Adrenal gland (tissue), 12 donors: ENCODE measurements around the gene TOMM22. TPM values are rescaled to one million over a fixed set of nuclear protein-coding genes. Genes with fewer than 3 reads are reported as not detected.

Experiments used
- DNase-seq, 7 donors: peaks; one replicate each; pipeline ENCODE4 v3.0.0-alpha.2; 2019 to 2020
- H3K27ac ChIP-seq, 5 donors: fragments of 200-600 bp; sonication (generic) in 4 of 5; 1 replicate in 3 of 5; 2 replicates in 2 of 5; pipeline versions ENCODE4 v1.5.1 to v1.8.0; 2016 to 2020; ENCODE audit warnings: mild to moderate bottlenecking in 1 of 5
- H3K27me3 ChIP-seq: fragments of 200-600 bp; 2 replicates; pipeline ENCODE4 v1.8.0; 2021
- H3K36me3 ChIP-seq, 2 donors: fragments of 200-600 bp; replicated peaks in 1 of 2; 1 replicate in 1 of 2; 2 replicates in 1 of 2; pipeline versions ENCODE4 v1.5.1 to v1.8.0; 2018 to 2022
- H3K4me1 ChIP-seq, 2 donors: fragments of 200-600 bp; replicated peaks in 1 of 2; 1 replicate in 1 of 2; 2 replicates in 1 of 2; pipeline versions ENCODE4 v1.5.1 to v1.8.0; 2018 to 2021
- H3K4me3 ChIP-seq, 4 donors: fragments of 200-600 bp; sonication (generic) in 3 of 4; one replicate each; pipeline ENCODE4 v1.5.1; 2016 to 2018
- H3K9me3 ChIP-seq, 3 donors: fragments of 200-600 bp; sonication (generic) in 1 of 3; replicated peaks in 1 of 3; 1 replicate in 2 of 3; 2 replicates in 1 of 3; pipeline versions ENCODE4 v1.5.1 to v1.8.0; 2016 to 2021
- CTCF ChIP-seq, 6 experiments: fragments of 450-650 bp in 4 of 6; fragments of 200-600 bp in 2 of 6; sonication (generic) in 1 of 6; IDR thresholded peaks; 1 replicate in 5 of 6; 2 replicates in 1 of 6; pipeline versions ENCODE4 v1.5.1 to v1.8.0; 2016 to 2021; ENCODE audit warnings: antibody characterized with exemption in 6 of 6, mild to moderate bottlenecking in 2 of 6, moderate library complexity in 1 of 6
- POLR2A ChIP-seq, 2 donors: fragments of 450-650 bp; IDR thresholded peaks; one replicate each; pipeline ENCODE4 v1.6.1; 2017; ENCODE audit warnings: antibody characterized with exemption in 2 of 2, mild to moderate bottlenecking in 2 of 2, moderate library complexity in 1 of 2
- WGBS, 4 donors: extraction: QIAGEN DNeasy Blood & Tissue Kit in 2 of 4; methylation state at CpG; one replicate each; pipeline versions ENCODE4 v1.1.5 to v1.1.7; 2013 to 2017; 5-methylcytosine and 5-hydroxymethylcytosine counted together
- intact Hi-C, 2 donors: fragments of 100-400 bp; cut with DNase I; formaldehyde crosslinking; loops; one replicate each; pipeline versions ENCODE4 v1.14.1 to v1.15.0; 2022 to 2023
- polyA plus RNA-seq, 3 donors: library from polyadenylated mRNA; stranded (reverse); fragments of 200-250 nt in 2 of 3; fragments of 350-450 nt in 1 of 3; fragmentation: Illumina TruSeq in 1 of 3; extraction: RNeasy Lipid Tissue Mini Kit (QIAGEN cat#74804) in 1 of 3; gene quantifications; one replicate each; pipeline ENCODE4 v1.2.3, GENCODE V29; 2013 to 2014
- total RNA-seq, 9 donors: library from RNA; depleted of rRNA in 4 of 9; stranded (reverse); fragments of >200 nt in 4 of 9; fragments of 120-200 nt in 1 of 9; fragmentation: NEBNext Ultra II Directional in 1 of 9; extraction: Animal tissue kit (Norgen Biotek cat#: 25700) in 1 of 9; gene quantifications; one replicate each; pipeline versions ENCODE4 v1.1.0 to v1.2.4, GENCODE V29; 2013 to 2023
- donor health status: healthy with polysubstance abuse.
- donor health status: Bipolar disorder and iron deficiency.
- donor health status: DM: yes; HTN: yes; CAD: no.
- donor health status: DM: no; HTN: no; CAD: no.
- donor health status: DM: no; HTN: no; CAD: no.
- donor health status: DM: yes; HTN: yes; CAD: no.

TOMM22 gene
- total and polyA plus RNA-seq, 12 donors, result 16.9 to 86.3 (median 55.3) TPM

DNA sequence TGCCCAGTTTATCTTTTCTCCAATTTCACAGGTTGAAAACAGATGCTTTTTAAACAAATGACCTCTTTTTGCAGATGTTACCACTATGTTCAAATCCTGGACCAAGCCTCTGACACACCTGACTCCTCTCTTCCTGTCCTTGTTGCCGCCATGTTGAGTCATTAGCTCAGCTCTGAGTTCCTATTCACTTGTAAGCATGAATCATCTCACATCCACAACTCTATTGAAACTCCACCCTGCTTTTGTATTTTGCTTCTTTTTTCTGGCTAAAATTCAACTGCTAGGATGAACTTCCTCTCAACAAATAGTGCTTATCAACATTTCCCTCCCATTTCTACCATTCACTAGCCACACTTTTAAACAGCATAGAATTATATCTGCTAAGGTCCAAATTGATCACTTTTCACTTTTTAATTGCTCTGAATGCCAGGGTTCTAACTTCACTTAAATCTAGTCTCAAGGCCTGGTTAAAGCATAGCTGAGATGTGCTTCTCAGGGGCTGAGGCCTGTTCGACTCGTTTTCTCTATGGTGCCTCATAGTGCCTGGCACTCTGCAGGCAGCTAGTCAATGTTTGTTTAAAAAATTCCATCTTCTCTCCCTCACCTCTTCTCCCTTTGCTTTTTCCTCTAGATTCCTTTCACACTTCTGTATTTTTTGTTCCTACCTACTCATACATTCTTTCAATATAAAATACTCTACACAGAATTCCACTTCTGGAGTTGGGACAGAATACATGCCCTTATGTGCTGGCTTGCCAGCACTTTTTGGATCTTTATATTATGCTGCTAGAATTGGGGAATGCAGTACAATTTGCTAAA, 15.1 kb downstream of the TOMM22 start:
- Histone ChIP-seq H3K9me3 (no peaks in the 10 kb centered on the region), H3K27ac (peak overlapping the region in 3 of 5 donors; percentile 49 to 99 (median 79)), H3K27me3 (no peaks in the 10 kb centered on the region), H3K4me1 (peaks cover 18 to 48% of the 10 kb centered on the region in 2 donors), H3K4me3 (no peak overlapping the region), H3K36me3 (peaks cover 0 to 6% of the 10 kb centered on the region in 2 donors)
- TF ChIP-seq CTCF (IDR thresholded peaks at IDR 0.05) (no peak), POLR2A (IDR thresholded peaks at IDR 0.05) (no peak)
- intact Hi-C loops, result no loop called here
- 21 to 33% (median 27%) methylated on average over 3 of the region's 3 CpGs for WGBS, 4 donors
- DNase-seq, result peak in 5 of 7 donors; percentile 57 to 76 (median 69)

- no peak overlapping the region for H3K4me3 ChIP-seq
- intact Hi-C loops, result no loop called here
These were observed 15.8 kb downstream of the TOMM22 start for GRCh38 chr22:38697425-38698089.

DNA sequence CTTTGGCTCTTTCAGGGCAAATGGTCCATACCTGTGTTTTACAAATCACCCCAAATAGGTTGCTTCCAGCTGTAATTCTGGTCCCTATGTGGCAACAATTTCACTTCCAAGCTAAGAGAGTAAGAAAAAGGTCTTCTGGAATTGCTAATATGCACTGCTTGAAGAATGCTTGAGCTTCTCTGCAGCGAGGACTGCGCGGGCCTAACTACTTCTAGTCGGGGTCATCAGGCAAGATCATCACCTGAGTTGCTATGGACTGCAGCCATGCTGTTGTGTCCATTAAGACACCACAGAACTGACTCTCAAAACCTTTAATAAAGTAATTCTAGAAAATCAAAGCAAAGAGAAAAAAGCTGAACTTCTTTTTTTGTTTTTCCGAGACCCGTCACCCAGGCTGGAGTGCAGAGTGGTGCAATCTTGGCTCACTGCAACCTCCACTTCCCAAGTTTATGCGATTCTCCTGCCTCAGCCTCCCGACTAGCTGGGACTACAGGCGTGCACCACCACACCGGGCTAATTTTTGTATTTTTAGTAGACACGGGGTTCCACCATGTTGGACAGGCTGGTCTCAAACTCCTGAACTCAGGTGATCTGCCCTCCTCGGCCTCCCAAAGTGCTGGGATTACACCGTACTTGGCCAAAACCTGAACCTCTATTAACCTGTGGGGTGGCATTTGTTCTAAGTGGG, 16.8 kb downstream of the TOMM22 start:
- no peaks in the 10 kb centered on the region for H3K36me3 ChIP-seq
- peak overlapping the region in 1 of 4 donors; percentile 86 for H3K4me3 ChIP-seq
- peak overlapping the region in 4 of 5 donors; percentile 1 to 100 (median 98) for H3K27ac ChIP-seq
- no peaks in the 10 kb centered on the region for H3K9me3 ChIP-seq
- TF ChIP-seq CTCF (IDR thresholded peaks at IDR 0.05), result no peak
- no peak for TF ChIP-seq POLR2A (IDR thresholded peaks at IDR 0.05)
- 91 to 96% (median 94%) methylated on average over 13 of the region's 13 CpGs for WGBS, 4 donors
- no peaks in the 10 kb centered on the region for H3K27me3 ChIP-seq
- H3K4me1 ChIP-seq, result peaks cover 18 to 48% of the 10 kb centered on the region in 2 donors
- intact Hi-C loops, result no loop called here
- no peak for DNase-seq

More at GRCh38 chr22:38697425-38698089, 15.8 kb downstream of the TOMM22 start:
- Histone ChIP-seq H3K36me3 (no peaks in the 10 kb centered on the region), H3K4me1 (peaks cover 18 to 48% of the 10 kb centered on the region in 2 donors), H3K9me3 (no peaks in the 10 kb centered on the region), H3K27ac (peak overlapping the region in 3 of 5 donors; percentile 49 to 99 (median 79)), H3K27me3 (no peaks in the 10 kb centered on the region)
- 72 to 86% (median 75%) methylated on average over 8 of the region's 8 CpGs for whole genome bisulfite sequencing, 4 donors
- TF ChIP-seq POLR2A (IDR thresholded peaks at IDR 0.05) (no peak), CTCF (IDR thresholded peaks at IDR 0.05) (no peak)
- peak in 3 of 7 donors; percentile 48 to 51 (median 48) for DNase-seq

DNA sequence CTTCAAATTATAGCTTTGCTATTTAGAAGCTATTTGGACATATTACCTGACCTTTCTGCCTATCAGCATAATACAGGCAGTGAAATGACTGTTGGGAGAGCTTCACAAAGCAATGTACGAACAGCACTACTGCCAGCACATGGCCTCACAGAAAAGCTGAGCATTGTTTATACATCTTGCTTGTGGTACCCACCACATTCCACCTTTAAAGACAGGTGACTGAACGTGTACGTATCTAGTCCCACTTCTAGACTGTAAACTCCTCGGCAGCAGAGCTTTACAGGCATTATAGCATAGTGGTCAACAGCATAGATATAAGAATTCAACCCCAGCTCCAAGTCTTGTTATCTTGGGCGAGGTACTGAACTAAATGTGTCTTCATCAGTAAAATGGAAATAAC, 17.4 kb downstream of the TOMM22 start:
- Histone ChIP-seq H3K4me1 (peaks cover 18 to 48% of the 10 kb centered on the region in 2 donors), H3K36me3 (no peaks in the 10 kb centered on the region), H3K27me3 (no peaks in the 10 kb centered on the region), H3K27ac (peak overlapping the region; percentile 1 to 100 (median 98)), H3K4me3 (peak overlapping the region in 1 of 4 donors; percentile 86), H3K9me3 (no peaks in the 10 kb centered on the region)
- WGBS, 4 donors, result 56 to 67% (median 59%) methylated on average over 5 of the region's 5 CpGs
- no peak for TF ChIP-seq POLR2A (IDR thresholded peaks at IDR 0.05)
- no peak for TF ChIP-seq CTCF (IDR thresholded peaks at IDR 0.05)
- intact Hi-C loops, result no loop called here
- no peak for DNase-seq
